Choroid plexus epithelial cell (primary cell): ENCODE results near the gene LAMC3.
A peak's percentile ranks its signal among the peaks of the same experiment; 100 is the strongest.

Source experiments
- DNase-seq: peaks from one replicate; pipeline ENCODE4 v3.0.0-alpha.2; 2010; ENCODE audit warnings: low read depth
- H3K4me3 ChIP-seq: 2 replicates; pipeline ENCODE4 v1.5.1; 2011; ENCODE audit warnings: low read depth, mild to moderate bottlenecking, control low read depth, low read length, moderate library complexity
- CTCF ChIP-seq: conservative IDR thresholded peaks from 2 replicates; pipeline ENCODE4 v1.5.1; 2011; ENCODE audit warnings: low read depth, mild to moderate bottlenecking, control low read depth, inconsistent platforms, low read length, moderate library complexity

Gene LAMC3

GRCh38 chr9:131035548-131035947 lies 26.6 kb downstream of the LAMC3 start:
- DNase-seq = no peak
- H3K4me3 ChIP-seq = no peak overlapping the region
- no peak for TF ChIP-seq CTCF

- no peak for TF ChIP-seq CTCF
- DNase-seq = no peak
Measured at GRCh38 chr9:131036071-131036470, 27.1 kb downstream of the LAMC3 start.

GRCh38 chr9:131036529-131037334 lies 27.8 kb downstream of the LAMC3 start:
- no peak for DNase-seq
- no peak overlapping the region for H3K4me3 ChIP-seq
- TF ChIP-seq CTCF = no peak

More at GRCh38 chr9:131036071-131036470, 27.1 kb downstream of the LAMC3 start:
- H3K4me3 ChIP-seq = no peak overlapping the region

GRCh38 chr9:131037335-131038255 lies 28.6 kb downstream of the LAMC3 start:
- no peak overlapping the region for H3K4me3 ChIP-seq
- peak; percentile 13 for DNase-seq

GRCh38 chr9:131038256-131039128 lies 29.5 kb downstream of the LAMC3 start:
- no peak overlapping the region for H3K4me3 ChIP-seq
- DNase-seq = no peak
- no peak for TF ChIP-seq CTCF

More at GRCh38 chr9:131037335-131038255, 28.6 kb downstream of the LAMC3 start:
- TF ChIP-seq CTCF = no peak

GRCh38 chr9:131039129-131039954 lies 30.4 kb downstream of the LAMC3 start:
- no peak for TF ChIP-seq CTCF
- no peak for DNase-seq
- H3K4me3 ChIP-seq = no peak overlapping the region
